ENCODE data around the gene NANS. TPM values are rescaled to one million over a fixed set of nuclear protein-coding genes. Genes with fewer than 3 reads are reported as not detected.
"Not testable (repeated sequence)": the region's sequence is repeated elsewhere in the genome, so short reads cannot be mapped to it uniquely, and the experiment has no call there.

The NANS gene
- total RNA-seq, 1 experiment from 2014 or later: 48.3 TPM

DNA sequence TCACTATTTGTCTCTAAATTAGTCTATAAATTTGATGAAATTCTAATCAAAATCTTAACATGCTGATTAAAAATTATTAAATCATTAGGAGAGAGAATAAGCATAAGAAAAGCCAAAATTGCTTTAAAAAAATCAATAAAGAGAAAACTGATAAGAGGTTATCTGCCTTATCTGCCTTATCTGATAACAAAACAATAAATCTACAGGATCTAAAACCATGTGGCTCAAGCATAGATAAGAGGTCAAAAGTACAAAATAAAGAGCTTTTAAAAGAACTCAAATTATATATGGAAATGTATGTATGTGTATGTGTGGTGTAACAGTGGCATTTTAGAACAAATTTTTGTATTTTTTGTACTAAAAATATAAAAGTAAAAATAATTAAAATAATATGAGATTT is 43.9 kb downstream of the NANS start:
- DNase-seq (ENCODE audit: low read depth): no peak

DNA sequence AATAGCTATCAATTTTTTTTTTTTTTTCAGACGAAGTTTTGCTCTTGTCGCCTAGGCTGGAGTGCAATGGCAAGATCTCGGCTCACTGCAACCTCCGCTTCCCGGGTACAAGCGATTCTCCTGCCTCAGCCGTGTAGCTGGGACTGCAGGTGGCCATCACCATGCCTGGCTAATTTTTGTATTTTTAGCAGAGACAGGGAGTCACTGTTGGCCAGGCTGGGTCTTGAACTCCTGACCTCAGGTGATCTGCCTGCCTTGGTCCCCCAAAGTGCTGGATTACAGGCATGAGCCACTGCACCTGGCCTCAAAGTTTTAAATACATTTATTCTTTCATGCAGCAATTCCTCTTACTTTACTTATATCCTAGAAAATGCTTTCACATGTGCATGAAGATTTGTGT is 44.9 kb downstream of the NANS start:
- no peak for DNase-seq (ENCODE audit: low read depth)

DNA sequence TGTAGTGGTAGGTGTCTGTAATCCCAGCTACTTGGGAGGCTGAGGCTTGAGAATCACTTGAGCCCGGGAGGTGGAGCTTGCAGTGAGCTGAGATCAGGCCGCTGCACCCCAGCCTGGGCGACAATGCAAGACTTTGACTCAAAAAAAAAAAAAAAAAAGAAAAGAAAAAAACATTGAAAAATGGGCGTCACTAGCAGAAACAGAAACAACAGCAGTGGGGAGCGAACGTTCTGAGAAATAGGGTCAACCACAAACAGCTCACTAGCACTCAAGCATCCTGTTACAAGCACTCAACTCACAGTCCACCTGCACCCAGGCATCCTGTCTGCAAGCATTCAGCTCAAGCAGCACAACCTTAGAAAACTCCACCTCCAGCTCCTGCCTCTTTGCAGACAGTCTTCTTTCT is 45.3 kb downstream of the NANS start:
- no peak for DNase-seq (ENCODE audit: low read depth)

DNA sequence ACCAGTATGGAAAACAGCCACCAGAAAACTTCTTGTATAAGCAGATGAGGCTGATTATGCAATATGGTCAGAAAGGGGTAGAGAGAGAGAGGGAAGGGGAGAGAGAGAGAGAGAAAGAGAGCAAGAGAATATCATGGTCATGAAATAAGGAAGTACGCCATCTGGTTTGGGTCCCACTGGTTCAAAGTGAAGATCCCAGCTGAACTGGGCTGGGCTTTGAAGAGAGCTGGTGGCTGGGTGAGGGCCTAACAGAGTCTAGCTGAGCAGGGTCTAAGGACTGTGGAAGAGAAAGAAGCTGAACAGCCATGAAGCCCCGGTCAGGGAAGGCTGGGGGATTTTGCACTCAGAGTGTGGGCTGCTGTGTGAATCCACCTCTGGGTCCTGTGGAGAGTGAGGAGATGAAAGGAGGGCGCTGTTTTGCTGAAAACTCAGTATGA is 47.9 kb downstream of the NANS start:
- no peak for DNase-seq (ENCODE audit: low read depth)

DNA sequence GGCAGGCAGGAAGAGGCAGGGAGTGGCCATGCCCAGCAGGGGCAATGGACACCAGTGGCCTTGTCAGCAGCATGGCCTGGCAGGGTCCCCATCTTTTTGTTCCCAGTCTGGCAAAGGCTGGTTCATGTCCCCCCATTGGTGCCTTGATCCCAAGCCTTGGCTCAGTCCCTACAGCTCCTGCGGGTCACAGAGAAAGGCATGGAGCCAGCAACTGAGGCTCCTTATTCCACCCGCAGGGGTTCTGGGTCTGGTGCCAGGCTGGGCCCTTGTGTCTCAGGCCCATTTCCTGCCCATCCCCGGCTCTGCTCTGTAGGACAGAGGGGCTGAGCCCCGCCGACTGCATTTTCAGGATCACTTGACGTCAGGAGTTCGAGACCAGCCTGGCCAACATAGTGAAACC is 48.5 kb downstream of the NANS start:
- no peak for DNase-seq (ENCODE audit: low read depth)

DNA sequence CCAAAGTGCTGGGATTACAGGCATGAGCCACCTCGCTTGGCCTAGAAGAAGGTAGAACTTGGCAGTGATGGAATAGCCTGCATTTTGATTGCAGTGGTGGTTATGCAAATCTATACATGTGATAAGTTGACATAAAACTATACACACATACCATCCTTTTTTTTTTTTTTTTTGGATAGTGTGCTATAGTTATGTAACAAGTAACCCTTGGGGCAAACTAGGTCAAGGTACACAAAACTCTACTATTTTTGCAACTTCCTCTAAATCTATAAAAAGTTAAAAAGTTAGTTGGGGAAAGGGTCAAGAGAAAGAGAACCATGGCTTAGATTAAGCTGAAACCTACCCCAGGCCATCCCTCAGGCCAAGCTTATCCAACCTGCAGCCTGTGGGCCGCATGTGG is 51.4 kb downstream of the NANS start:
- DNase-seq (ENCODE audit: low read depth): no peak

DNA sequence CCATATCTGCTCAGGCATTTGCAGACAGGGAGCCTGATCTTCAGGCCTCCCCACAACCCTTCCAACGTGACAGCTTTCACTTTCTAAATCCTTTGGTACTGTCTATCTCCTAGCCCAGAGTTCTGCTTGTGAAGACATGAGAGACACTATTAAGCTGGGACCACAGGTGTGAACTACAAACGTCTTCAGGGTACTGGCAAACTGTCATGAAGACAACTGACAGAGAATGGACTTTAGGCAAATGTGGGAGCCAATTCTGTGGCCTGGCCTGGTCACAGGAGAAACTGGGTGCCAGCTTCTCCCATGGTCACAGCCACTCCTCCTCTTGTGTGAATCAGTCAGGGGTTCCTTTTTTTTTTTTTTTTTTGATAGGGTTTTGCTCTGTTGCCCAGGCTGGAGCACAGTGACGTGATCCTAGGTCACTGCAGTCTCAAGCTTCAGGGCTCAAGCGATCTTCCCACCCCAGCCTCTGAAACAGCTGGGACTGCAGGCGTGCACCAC is 52.0 kb downstream of the NANS start:
- DNase-seq (ENCODE audit: low read depth): no peak

DNA sequence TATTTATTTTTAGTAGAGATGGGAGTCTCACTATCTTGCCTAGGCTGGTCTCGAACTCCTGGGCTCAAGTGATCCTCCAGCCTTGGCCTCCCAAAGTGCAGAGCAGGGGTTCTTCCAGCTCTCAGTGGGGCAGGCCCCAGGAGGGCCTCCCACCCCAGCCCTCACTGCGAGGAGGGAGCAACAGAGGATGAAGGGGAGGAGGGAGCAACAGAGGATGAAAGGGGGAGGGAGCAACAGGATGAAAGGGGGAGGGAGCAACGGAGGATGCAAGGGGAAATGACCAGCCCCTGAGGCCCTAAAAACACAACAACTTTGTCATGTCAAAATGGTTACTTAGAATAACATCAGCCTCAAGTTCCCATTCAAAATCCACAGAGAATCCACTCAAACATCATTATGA is 52.5 kb downstream of the NANS start:
- DNase-seq (ENCODE audit: low read depth): no peak

DNA sequence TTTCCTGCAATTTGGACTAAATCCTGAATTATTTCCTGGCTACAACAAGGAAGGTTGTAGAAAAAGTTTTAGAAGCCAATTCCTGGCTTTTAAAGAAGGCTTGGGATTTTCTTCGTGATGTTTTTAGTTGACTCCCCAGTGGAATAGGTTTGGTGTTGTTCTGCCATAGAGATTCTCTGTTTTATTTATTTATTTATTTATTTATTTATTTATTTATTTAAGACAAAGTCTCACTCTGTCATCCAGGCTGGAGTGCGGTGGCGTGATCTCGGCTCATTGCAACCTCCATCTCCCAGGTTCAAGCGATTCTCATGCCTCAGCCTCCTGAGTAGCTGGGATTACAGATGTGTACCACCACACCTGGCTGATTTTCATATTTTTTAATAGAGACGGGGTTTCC is 60.6 kb downstream of the NANS start:
- DNase-seq (ENCODE audit: low read depth): not testable (repeated sequence)

DNA sequence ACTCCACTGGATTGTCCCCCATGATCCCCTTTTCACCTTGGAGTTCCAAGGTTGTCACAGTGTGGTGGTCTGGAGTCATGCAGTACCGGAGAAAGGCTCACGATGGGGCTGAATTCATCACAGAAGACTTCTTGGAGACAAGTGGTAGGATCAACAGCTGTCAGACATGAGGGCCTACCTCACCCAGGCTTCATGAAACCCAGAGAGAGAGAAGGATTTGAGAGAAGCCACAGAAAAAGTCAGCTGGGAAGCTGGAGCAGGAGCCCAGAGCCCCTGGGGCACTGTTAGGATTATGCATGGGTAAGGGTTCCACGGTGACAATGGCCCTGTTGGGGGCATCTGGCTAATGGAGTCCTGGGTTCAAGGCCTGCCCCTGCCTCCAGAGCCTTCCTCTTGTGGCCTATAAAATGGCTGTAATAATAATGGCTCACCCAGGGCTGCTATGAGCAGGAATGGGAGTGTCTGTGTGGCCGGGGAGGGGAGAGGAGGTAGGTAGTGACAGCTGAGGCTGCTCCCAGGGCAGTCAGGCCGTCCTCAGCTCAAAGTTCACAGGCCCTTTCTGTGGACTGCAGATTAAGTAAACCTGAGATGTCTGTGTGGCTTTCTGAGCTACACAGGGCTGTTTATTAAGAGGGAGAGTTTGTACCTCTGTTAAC is 61.6 kb downstream of the NANS start:
- DNase-seq (ENCODE audit: low read depth): peak; percentile 38

DNA sequence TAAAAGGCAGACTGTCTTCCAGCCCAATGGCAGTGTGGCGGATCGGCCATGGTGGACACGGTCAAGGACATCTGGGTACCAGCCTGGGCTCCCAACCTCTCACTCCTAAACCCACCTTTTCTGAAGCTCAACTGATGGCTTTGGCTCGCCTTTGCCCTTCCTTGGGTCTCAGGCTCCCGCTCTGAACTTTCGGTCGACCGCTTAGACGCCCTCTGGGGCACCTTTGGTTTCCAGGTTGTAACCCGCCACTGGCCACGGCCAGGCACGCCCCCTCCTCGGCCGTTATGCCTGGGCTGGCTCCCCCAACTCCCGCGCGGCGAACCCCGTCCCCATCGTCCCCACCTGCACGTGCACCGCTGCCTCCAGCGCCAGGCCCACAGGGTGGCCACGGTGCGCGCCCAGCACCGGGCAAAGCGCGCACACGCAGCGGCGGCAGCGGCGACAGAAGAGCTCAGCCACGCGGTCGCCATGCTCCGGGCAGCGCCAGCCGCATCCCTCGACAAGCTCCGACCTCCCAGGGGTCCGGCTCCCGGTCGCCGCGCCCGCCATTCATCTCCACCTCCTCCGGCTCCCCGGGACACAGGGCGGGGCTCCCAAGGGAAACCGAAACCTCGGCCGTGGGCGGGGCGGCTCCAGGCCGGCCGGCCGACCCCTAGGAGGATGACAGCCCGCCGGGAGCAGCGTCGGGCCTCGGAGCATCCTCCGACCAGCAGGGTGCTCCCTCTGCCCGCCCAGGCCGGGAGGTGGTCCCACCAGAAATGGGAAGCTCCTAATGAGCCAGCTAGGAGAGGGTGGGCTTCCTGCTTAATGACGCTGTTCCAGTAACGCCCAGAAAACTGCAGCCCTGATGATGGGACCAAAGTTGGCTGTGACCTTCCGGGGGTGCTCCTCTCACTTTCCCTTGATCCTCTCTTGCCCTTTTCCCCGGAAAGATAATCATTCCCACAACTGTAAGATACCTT is 62.4 kb downstream of the NANS start, which contains the start of gene TRIM14:
TSS of gene TRIM14 (minus strand) at position 583 of the 962 bp plus-strand sequence. CDS start at position 549, 34 bp downstream.
- peak; percentile 87 for DNase-seq (ENCODE audit: low read depth)

DNA sequence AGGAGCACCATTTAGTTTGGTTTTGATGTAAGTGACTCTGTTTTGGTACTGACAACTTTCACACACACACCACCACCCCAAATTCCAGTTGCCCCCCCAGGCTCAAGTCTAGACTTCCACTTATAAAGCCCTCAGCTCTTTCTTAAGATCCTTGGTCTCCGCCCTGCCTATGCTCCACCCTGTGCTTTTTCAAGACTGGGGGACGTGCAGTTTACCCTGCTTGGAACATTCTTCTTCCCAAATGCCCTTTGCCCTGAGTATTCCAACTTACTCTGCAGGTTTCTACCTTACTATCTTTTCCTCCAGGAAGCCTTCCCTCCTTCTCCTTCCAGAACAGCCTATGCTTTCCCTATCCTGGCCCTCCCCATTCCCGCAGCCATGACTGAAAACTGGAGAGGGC is 63.9 kb downstream of the NANS start:
- DNase-seq (ENCODE audit: low read depth): no peak

DNA sequence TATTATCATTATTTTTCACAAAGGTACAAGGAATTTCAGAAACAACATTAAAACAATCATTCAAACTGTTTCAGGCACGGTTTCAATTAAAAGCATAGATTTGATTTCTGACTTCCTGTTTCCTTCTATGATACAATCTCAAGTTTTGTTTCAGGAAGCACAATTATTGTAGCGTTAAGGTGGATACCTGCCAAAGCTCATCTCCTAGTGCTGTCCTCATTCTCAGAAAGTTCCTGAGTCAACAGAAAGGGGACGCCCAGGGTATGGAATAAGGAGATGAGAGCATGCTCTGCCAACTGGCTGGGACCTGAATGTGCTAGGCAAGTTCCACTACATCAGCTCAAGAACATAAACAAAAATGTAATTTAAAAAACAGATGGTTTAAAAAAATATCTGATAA is 64.5 kb downstream of the NANS start:
- DNase-seq (ENCODE audit: low read depth): no peak

DNA sequence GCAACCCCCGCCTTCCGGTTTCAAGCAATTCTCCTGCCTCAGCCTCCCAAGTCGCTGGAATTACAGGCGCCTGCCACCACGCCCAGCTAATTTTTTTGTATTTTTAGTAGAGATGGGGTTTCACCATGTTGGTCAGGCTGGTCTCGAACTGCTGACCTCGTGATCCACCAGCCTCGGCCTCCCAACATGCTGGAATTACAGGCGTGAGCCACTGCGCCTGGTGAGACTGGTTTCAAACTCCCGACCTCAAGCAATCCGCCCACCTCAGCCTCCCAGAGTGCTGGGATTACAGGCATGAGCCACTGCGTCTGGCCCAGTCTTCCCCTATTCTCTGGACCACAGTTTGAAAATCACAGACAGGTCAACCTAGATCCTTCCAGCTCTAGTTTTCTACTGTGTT is 67.6 kb downstream of the NANS start:
- DNase-seq (ENCODE audit: low read depth): not testable (repeated sequence)

DNA sequence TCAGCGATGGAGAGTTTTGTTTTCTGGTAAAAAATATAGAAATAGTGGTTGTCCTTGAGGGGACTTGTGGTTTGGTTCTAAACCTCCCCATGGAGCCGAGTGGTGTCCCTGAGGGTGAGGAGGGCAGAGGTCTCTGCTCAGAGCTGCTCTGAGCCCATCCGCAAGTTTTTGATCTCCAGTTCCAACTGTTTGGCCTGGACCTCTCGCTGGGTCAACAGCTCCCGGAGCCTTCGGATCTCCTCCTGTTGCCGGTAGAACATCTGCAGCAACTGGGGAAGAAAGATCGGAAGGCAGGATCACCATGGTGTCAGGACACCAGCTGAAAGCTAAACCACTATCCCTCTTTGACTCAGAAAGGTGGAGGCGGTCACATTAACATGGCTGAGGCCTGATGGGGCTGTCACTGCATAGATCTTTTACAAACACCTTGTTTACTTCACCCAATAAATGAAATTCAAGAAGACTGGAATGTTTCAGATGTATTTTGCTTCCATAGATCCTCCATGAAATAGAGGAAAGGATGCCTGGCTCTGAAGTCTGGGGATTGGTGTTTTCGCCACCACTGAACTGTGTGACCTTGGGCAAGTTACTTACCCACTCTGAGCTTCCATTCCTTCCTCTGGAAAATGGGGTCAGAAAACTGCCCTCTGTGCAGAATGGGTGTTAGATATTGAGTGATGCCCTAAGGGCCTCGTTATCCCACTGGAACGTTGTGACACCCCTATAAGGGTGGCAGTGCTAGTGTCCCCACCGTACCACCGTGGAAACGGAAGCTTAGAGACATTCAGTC is 68.3 kb downstream of the NANS start:
- DNase-seq (ENCODE audit: low read depth): no peak

DNA sequence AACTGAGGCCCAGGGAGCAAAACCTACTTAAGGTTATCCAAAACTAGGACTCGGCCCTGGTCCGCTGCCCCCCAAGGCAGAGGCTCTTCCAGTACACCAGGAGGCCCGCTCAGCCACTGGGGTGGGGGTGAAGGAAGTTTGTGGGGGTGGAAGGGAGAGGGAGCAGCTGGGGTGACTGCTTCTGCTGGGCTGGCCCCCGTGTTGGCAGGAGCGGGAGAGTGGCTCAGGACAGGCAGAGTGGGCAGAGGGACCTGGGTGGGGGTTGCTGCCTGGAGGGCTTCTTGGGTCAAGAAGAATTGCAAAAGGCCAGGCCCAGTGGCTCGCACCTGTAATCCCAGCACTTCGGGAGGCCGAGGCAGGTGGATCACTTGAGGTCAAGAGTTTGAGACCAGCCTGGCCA is 70.7 kb downstream of the NANS start:
- DNase-seq (ENCODE audit: low read depth): no peak

DNA sequence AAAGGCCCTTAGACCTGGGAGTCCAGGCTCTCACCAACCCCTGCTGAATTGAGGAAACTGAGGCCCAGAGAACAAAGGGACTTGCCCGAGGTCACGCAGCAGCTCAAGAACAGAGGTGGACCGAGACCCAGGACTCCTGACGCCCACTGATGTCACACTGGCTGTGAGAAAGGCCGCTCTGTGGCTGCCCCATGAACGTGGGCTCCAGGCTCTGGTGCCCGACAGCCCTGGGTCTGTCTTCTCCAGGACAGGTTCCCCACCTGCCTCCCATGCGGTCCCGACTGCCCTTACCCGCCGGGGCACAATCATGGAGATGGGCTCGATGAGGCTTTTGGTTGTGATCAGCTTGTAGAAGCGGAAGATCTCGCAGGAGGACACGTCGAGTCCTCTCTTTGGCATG is 71.8 kb downstream of the NANS start:
- no peak for DNase-seq (ENCODE audit: low read depth)

DNA sequence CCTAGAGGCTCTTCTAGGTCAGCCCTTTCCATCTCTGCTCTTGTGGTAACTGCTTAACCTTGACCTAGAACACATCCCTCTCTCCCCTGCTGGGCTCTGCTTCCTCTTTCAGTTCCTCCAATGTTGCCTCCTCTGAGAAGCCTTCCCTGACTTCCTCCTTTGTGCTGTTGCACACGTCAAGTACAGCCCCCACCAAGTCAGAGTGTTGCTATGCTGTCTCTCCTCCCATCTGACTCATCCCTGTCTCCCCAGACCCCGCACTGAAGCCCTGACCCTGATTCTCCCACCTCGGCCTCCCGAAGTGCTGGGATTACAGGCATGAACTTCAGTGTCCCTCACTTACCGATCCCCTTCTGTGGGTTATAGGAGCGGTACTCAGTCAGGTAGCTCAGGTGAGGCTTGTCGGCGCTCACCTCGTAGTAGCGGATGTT is 72.9 kb downstream of the NANS start:
- peak; percentile 30 for DNase-seq (ENCODE audit: low read depth)

DNA sequence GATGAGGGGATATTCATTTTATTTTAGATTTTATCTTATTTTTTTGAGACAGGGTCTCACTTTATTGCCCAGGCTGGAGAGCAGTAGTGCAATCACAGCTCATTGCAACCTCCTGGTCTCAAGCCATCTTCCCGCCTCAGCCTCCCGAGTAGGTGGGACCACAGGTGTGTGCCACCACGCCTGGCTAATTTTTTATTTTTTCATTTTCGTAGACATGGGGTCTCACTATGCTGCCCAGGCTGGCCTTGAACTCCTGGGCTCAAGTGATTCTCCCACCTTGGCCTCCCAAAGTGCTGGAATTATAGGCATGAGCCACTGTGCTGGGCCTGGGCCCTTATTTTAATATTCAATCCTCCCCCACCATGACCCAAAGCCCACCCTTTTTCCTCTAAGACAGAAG is 73.5 kb downstream of the NANS start:
- not testable (repeated sequence) for DNase-seq (ENCODE audit: low read depth)

DNA sequence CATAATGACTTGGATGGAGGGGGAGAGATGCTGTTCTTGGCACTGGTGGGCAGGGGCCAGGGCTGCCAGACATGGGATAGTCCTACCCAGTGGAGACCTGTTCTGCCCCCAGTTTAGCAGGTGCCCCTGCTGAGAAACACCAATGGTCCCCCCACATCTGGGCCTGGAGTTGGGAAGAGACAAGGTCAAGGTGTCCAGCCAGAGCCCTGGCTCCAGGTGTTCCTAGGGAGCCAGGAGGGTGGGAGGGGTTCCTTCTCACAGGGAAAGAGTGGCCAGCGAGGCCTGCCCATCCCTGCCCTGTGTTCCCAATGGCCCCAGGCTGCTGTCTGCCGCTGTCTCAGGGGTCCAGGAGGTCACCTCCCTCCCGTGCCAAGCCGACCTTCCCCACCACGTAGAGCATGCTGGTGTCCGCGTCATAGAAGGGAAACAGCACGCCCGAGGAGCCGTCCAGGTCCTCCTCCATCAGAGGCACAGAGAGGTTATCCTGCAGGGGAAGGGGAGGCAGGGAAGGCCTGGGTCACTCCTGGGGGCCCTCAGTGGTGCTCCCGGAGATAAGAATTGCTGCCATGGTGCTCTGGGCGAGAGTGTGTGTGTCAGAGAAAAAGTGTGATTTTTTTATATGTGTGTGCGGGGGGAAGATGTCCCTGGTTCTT is 74.2 kb downstream of the NANS start:
- DNase-seq (ENCODE audit: low read depth): no peak

DNA sequence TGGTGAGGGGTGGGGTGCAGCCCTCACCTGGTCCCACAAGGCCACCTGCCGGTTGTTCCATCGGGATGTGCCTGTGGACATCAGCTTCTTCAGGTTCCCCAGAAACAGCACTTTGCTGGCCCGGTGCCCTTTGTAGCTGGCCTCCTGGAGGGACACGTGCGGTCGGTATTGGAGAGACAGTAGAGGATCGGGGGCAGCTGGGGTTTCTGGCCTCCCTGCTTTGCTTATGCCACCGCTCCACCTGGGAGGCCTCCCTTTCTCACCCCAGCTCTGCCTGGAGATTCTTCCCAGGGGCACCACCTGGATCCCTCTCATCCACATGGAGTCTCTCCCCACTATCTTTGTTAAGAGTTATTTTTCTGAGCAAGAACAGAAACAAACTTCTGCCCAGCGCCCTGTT is 75.6 kb downstream of the NANS start:
- DNase-seq (ENCODE audit: low read depth): no peak
